ENCODE measurements around the gene TOP1.

The TOP1 gene

DNA sequence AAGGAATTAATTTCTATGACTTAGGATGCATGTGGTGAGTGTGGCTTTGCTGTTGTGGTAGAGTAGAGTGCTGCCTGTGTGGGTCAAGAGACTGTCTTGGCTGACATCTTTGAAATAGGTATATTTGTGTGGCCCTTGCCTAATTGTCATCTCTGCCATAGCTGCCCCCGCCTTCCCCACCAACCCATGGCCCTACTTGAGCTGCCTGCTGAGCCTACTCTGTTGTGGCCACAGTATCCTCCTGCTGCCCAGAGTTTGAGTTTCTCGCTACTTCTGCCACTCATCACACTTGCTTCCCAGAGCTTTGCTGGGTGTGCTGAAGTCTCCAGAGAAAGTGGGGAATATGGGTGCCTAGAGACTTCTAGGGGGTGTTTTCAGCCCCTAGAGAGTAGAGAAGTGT, 116.7 kb downstream of the TOP1 start:
- Histone ChIP-seq H3K79me2 (ENCODE audit: control insufficient read depth, low read length) (peaks cover 98% of the 10 kb centered on the region), H3K9me2 (replicated peaks; ENCODE audit: control insufficient read depth, low read length) (no peaks in the 10 kb centered on the region), H4K20me1 (ENCODE audit: control insufficient read depth, insufficient read depth, low read depth, low read length) (peaks cover 9% of the 10 kb centered on the region; the same call in 1 of the 2 replicates), H3K27ac (ENCODE audit: low read depth, low read length) (no peak overlapping the region), H3F3A (ENCODE audit: control insufficient read depth, insufficient read depth) (no peaks in the 10 kb centered on the region), H3K4me1 (ENCODE audit: control insufficient read depth, low read length) (peaks cover 46% of the 10 kb centered on the region), H3K36me3 (ENCODE audit: control insufficient read depth, low read length) (peaks cover 17% of the 10 kb centered on the region), H3K4me3 (ENCODE audit: low read length) (no peak overlapping the region), H3K27me3 (ENCODE audit: control insufficient read depth, low read length) (no peaks in the 10 kb centered on the region), H3K4me2 (ENCODE audit: low read length) (no peak overlapping the region), H3K9me3 (ENCODE audit: control insufficient read depth, insufficient read depth, low read length) (no peaks in the 10 kb centered on the region)
- TF ChIP-seq EZH2phosphoT487 (IDR thresholded peaks at IDR 0.05; ENCODE audit: borderline replicate concordance, low read length), result no peak
- TF ChIP-seq, protein P1, sequence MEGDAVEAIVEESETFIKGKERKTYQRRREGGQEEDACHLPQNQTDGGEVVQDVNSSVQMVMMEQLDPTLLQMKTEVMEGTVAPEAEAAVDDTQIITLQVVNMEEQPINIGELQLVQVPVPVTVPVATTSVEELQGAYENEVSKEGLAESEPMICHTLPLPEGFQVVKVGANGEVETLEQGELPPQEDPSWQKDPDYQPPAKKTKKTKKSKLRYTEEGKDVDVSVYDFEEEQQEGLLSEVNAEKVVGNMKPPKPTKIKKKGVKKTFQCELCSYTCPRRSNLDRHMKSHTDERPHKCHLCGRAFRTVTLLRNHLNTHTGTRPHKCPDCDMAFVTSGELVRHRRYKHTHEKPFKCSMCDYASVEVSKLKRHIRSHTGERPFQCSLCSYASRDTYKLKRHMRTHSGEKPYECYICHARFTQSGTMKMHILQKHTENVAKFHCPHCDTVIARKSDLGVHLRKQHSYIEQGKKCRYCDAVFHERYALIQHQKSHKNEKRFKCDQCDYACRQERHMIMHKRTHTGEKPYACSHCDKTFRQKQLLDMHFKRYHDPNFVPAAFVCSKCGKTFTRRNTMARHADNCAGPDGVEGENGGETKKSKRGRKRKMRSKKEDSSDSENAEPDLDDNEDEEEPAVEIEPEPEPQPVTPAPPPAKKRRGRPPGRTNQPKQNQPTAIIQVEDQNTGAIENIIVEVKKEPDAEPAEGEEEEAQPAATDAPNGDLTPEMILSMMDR (IDR thresholded peaks at IDR 0.05; ENCODE audit: low read depth, low read length, poor library complexity, severe bottlenecking), result no peak

DNA sequence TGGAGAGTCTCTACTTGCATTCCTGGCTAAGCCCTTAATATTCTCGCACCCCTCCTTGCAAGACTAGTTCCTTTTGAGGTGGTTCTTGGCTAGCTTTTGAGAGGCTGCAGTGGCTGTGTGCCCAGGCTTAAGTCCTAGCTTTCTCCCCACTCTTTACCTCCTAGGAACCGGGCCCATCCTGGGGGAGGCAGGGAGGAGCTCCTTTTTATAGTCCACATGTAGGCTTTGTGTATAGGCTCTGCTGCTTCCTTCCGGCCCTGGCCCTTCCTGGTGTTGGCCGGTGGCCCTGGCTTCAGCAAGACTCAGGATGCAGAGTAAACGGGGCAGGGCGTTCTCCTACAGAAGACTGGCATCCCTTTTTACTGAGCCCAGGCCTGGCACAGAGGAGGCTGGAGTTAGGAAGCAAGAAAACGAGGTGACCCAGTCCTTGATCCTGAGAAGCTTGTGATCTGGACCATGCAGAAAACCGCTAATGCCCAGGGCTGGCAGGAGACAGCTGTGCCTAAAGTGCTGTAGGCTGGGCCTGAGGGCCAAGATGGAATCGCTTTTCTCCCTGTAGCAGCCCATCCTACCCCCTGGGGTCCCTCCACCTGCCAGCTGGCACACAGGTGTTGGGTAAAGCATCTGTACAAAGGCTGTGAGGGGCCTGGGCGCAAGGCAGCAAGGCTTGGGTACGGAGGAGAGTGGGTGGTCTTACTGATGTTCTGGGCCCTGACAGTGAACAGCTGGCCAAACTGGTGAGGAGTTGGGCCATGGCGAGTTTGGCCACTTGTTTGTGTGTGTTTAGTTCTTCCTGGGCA, 117.4 kb downstream of the TOP1 start:
- Histone ChIP-seq H3K4me1 (ENCODE audit: control insufficient read depth, low read length) (peaks cover 39% of the 10 kb centered on the region), H3K36me3 (ENCODE audit: control insufficient read depth, low read length) (peaks cover 11% of the 10 kb centered on the region), H3K27ac (ENCODE audit: low read depth, low read length) (no peak overlapping the region), H3K9me3 (ENCODE audit: control insufficient read depth, insufficient read depth, low read length) (no peaks in the 10 kb centered on the region), H3K9me2 (replicated peaks; ENCODE audit: control insufficient read depth, low read length) (no peaks in the 10 kb centered on the region), H4K20me1 (ENCODE audit: control insufficient read depth, insufficient read depth, low read depth, low read length) (peaks cover 10% of the 10 kb centered on the region; the same call in 1 of the 2 replicates), H3K4me3 (ENCODE audit: low read length) (no peak overlapping the region), H3K27me3 (ENCODE audit: control insufficient read depth, low read length) (no peaks in the 10 kb centered on the region), H3K4me2 (ENCODE audit: low read length) (no peak overlapping the region), H3K79me2 (ENCODE audit: control insufficient read depth, low read length) (peaks cover 98% of the 10 kb centered on the region), H3F3A (ENCODE audit: control insufficient read depth, insufficient read depth) (no peaks in the 10 kb centered on the region)
- TF ChIP-seq EZH2phosphoT487 (IDR thresholded peaks at IDR 0.05; ENCODE audit: borderline replicate concordance, low read length), result no peak
- TF ChIP-seq, protein P1 (IDR thresholded peaks at IDR 0.05; ENCODE audit: low read depth, low read length, poor library complexity, severe bottlenecking), result no peak

DNA sequence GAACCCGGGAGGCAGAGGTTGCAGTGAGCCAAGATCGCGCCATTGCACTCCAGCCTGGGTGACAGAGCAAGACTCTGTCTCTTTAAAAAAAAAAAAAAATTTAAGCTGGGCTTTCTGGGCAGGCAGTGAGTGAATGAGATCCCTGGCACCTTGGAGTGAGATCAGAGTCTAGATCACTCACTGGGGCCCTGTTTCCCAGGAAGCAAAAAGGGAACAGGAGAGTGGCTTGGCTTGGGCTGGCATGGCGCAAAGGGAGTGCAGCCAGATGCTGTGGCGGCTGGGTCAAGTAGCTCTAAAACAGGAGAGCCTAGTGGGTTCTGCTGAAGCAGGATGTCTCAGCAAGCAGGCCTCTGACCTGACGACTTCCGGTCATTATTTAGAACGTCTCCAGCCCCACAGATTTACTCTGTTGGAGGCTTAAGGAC, 119.2 kb downstream of the TOP1 start:
- peaks cover 35% of the 10 kb centered on the region for H3K4me1 ChIP-seq (ENCODE audit: control insufficient read depth, low read length)

More for the DNA sequence above, 119.2 kb downstream of the TOP1 start:
- peaks cover 11% of the 10 kb centered on the region for H3K36me3 ChIP-seq (ENCODE audit: control insufficient read depth, low read length)
- no peaks in the 10 kb centered on the region for H3K9me3 ChIP-seq (ENCODE audit: control insufficient read depth, insufficient read depth, low read length)
- no peaks in the 10 kb centered on the region for H3K27me3 ChIP-seq (ENCODE audit: control insufficient read depth, low read length)
- no peak overlapping the region for H3K4me2 ChIP-seq (ENCODE audit: low read length)
- H4K20me1 ChIP-seq (ENCODE audit: control insufficient read depth, insufficient read depth, low read depth, low read length), result peaks cover 6% of the 10 kb centered on the region; the same call in 1 of the 2 replicates
- H3K4me3 ChIP-seq (ENCODE audit: low read length), result no peak overlapping the region
- no peak overlapping the region for H3K27ac ChIP-seq (ENCODE audit: low read depth, low read length)
- no peaks in the 10 kb centered on the region for H3K9me2 ChIP-seq (replicated peaks; ENCODE audit: control insufficient read depth, low read length)
- H3F3A ChIP-seq (ENCODE audit: control insufficient read depth, insufficient read depth), result no peaks in the 10 kb centered on the region
- TF ChIP-seq, protein P1 (IDR thresholded peaks at IDR 0.05; ENCODE audit: low read depth, low read length, poor library complexity, severe bottlenecking), result no peak
- TF ChIP-seq EZH2phosphoT487 (IDR thresholded peaks at IDR 0.05; ENCODE audit: borderline replicate concordance, low read length), result no peak
- H3K79me2 ChIP-seq (ENCODE audit: control insufficient read depth, low read length), result peaks cover 98% of the 10 kb centered on the region
